22Rv1 (cell line): Measurements from ENCODE around the gene LGI4.

Experiments
- ZFX ChIP-seq: fragments of 450-650 bp; IDR thresholded peaks from 2 replicates; pipeline ENCODE4 v1.6.1; 2017; ENCODE audit warnings: antibody characterized with exemption, borderline replicate concordance
- TF ChIP-seq, protein P1 (sequence below): fragments of 450-650 bp; IDR thresholded peaks from 2 replicates; pipeline ENCODE4 v1.5.1; 2017; ENCODE audit warnings: mild to moderate bottlenecking

DNA sequence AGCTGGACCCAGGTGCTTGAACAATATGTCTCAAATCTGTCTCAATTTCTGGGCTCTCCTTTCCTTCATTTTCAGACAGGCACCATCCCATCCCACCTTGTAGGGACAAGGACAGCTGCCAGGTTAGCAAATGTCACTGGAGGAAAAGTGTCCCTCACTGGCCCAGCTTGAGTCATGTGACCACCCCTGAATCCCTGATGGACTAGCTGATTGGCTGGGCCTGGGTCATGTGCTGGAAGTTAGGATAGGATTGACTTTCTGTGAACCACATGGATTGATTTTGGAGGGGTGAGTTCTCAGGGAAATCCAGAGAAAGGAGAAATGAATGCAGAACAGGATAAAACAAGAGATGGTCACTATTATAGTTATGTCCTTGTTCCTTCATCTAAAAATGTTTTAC, 47.5 kb downstream of the LGI4 start:
- TF ChIP-seq, protein P1, sequence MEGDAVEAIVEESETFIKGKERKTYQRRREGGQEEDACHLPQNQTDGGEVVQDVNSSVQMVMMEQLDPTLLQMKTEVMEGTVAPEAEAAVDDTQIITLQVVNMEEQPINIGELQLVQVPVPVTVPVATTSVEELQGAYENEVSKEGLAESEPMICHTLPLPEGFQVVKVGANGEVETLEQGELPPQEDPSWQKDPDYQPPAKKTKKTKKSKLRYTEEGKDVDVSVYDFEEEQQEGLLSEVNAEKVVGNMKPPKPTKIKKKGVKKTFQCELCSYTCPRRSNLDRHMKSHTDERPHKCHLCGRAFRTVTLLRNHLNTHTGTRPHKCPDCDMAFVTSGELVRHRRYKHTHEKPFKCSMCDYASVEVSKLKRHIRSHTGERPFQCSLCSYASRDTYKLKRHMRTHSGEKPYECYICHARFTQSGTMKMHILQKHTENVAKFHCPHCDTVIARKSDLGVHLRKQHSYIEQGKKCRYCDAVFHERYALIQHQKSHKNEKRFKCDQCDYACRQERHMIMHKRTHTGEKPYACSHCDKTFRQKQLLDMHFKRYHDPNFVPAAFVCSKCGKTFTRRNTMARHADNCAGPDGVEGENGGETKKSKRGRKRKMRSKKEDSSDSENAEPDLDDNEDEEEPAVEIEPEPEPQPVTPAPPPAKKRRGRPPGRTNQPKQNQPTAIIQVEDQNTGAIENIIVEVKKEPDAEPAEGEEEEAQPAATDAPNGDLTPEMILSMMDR: no peak
- TF ChIP-seq ZFX: no peak
